Nucleus accumbens (tissue), 56 donors: ENCODE measurements around the gene GGT5.
"Not testable (repeated sequence)": the region's sequence is repeated elsewhere in the genome, so short reads cannot be mapped to it uniquely, and the experiment has no call there.

Experiments used
- DNase-seq, 56 donors: peaks; one replicate each; lab custom pipeline; 2025; lab: John Stamatoyannopoulos, UW

GGT5 gene

DNA sequence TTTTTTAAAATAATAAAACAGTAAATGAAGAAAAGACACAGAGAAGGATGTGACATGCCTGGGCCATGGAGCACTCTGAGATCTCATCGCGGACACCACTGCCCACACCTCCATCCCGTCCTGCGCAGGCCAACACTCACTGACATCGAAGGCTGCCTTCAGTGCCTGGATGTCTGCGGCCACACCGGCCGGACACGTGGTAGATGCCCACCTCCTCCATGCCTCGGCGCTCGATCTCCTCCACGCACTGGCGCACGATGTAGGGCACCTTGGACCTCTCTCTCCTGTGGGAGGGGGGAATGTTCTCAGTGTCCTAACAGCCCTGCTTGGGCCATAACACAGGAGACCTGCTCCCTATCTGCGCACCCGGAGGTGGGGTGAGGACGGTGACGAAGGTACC, 18.6 kb upstream of the GGT5 start:
- DNase-seq: not testable (repeated sequence)

DNA sequence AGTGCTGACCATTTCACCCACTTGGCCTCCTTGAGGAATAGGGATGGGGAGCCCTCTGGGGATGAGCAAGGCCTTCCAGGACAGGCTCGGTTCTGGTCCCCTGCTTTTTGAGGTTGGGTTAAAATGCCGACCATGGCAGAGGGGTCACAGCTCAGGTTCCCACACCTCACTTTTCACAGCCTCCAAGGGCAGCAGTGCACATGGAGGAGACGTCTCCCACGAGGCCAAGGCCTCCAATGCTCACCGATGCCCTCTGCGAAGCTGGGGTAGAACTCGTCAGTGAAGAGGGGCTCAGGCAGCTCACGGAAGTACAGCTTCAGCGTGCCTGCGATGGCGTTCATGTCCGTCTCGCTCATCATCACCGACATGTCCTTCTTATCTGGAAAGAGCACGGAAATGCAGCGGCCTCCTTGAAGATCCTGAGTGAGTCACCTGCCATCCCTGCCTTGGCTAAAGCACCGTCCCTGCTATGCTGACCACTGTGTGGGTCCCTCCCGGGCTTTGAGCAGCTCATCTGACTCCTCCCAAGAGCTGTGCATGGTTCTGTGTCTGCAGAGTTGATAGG, 17.4 kb upstream of the GGT5 start:
- DNase-seq: not testable (repeated sequence)

DNA sequence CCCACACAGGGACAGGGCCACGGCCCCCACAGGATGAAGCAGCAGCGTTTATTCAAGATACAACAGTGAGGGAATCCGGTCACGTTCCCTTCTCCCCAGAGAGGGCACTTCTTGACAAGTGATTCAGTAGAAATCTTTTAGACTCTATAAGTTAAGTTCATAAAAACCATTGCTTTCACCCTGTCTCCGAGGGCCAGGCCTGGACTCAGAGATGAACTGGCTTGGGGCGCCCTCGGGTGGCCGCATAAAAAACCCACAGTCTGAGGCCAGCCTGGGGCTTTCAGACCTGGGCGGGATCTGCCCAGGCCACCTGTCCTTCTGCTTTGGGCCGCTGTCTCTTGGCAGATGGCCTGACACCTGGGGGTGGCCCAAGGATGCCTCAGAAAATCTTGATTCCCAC, 14.6 kb upstream of the GGT5 start:
- peak in 19 of 56 donors; percentile 9 to 71 (median 25) for DNase-seq

DNA sequence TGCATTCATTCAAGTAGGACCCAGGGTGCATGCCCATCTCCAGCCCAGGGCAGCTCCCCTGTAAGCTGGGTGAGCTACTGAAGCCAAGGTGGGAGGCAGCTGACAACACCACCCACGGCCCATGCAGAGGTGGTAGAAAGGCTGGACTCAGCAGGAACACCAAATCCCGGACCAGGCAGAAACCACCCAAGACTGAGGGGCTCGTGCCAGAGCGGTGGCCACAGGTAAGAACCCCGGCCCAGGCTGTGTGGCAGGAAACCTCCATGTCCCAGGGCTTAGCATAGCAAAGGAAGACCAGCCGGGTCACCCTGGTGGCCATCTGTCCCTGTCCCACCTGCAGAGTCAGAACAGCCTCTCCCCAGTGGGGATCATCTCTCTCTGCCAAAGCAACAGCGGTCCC, 11.9 kb upstream of the GGT5 start:
- not testable (repeated sequence) for DNase-seq

DNA sequence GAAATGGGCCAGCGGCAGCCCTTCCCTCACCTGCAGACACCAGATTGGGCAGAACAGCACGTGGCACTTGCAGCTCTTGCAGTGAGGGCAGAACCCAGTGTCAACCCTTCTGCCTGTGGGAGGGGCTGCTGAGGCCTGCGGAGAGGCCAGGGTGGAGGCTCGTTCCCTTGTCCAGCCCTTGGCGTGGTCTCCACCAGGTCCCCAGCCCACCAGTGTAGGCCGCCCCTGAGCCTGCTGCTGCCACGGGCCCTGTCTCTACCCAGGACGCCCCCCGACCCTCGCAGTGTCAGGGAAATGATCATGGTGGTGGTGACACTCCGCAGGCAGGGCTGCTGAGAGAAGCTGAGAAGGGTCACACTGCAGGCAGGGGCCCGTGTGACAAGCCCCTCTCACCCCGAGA, 11.3 kb upstream of the GGT5 start:
- DNase-seq: not testable (repeated sequence)

DNA sequence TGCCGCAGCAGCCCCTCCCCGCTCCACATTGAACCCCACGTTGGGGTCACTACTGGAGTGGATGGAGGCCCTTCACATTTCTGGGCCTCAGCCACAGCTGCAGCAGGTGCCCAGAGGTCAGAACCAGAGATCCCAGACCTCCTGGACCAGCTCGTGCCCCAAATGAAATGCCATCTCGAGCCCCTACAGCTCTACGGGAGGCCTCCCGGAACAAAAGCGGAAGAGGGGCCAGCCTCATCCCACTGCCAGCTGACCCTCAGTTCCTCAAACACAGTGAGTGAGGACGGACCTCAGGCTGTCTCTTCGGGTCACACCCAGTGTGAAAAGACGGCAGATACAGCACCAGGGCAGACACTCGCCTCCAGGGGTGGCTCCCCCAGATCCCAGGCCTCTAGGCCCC, 8.2 kb upstream of the GGT5 start:
- not testable (repeated sequence) for DNase-seq

DNA sequence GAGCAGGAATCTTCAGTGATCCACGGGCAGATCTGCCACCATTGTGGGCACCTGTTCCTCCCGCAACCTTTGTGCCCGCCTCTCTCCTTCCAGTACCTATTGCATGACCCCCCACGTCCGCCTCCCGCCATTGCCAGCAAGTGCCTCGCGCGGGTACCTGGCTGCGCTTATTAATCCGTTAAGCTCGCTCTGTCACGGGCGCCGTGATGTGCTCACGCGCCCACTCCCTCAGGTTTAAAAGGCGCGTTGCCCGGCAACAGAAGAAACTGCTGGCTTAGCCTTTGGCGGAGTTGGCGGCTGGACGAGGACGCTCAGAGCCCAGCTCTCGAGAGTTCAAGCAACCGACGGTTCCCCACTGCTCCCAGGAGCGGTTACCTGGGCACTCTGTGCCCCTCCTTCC, 6.4 kb upstream of the GGT5 start:
- not testable (repeated sequence) for DNase-seq

DNA sequence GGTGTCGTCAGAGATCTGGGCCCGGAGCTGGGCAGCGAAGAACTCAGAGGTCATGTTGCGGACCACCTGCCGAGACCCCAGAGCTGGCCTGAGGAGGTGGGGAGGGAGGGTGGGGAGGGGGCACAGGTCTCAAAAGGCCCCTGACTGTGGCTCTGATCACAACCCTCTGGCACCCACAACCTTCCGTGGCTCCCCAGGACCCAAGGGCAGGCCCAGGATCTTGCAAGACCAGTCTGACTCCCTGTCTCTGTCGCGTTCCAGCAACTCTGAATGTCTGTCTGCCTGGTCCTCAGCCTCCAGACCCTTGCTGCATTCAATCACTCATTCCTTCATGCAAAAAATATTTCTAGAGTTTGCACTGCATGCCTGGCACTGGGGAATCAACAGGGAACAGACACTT, 4.5 kb upstream of the GGT5 start:
- DNase-seq: not testable (repeated sequence)

DNA sequence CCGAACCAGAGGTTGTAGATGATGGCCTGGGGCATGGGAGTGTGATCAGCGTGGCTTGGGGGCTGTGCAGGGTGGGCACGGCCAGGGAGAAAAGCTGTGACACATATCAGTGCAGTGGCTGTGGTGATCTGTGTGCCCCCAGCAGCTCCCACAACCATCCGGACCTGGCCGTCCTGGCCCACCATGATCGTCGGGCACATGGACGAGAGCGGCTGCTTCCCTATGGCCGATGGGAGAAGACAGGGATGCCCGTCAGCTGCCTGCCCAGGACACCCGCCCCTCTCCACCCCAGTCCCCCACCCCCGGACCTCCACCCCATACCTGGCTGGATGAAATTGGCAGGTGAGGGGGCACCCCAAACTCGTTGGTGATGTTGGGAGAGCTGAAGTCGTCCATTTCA, 3.7 kb upstream of the GGT5 start:
- not testable (repeated sequence) for DNase-seq

DNA sequence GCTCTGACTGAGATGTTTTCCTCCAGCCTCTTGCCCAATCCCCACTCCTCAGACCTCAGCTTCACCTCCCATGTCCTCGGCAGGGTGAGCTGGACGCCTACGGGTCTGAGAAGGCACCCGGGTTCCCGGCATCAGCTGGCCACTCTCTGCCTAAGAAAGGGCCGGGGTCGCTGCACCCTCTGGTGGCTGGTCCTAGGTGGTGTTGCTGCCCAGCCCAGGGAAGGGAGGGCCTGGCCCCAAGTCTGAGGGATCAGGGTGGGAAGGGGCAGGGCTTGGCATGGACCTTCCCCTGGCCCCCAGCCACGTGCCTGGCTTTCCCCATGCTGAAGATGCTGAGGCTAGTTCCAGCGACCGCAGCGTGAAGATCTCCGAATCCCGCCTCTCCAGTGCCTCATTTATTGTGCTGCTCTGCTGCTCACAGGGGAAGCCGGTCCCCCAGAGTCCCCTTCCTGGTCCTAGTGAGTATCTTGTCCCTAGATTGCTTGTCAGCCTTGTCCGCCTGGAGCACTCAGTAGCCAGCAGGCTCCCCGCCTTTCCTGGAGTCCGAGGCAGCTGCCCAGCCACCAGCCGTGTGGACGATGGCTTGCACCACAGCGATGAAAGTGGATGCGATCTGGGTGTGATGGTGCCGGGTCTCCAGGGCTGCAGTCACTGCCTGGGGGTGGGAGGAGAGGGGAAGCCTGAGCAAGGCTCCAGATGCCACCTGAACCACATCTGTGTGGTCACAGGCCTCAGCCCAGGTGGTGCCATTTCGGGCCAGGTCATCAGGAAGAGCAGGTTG, 2.9 kb upstream of the GGT5 start:
- peak in 53 of 56 donors; percentile 14 to 89 (median 64) for DNase-seq

DNA sequence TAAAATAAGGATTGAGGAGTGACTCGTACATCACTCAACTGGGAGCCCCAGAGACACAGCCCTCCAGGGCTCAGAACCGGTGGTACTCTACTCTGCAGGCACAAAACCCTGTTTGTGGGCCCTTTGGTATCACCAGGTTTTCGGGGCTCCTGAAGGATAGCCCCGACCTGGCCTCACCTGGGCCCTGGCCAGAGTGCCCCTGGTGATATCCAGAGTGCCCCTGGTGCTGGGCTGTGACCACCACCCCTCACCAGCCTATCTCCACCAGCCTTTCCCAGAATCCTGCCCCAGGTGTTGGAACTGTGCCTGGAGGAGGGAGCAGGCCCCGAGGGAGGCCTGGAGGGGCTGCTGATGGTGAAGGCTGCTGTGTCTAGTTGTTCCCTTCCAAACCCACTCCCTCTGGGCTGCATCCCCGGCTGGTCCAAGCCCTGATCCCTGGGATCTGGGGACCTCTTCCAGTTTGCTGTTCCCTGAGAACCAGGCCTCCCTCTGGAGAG, 2.2 kb upstream of the GGT5 start:
- no peak for DNase-seq

DNA sequence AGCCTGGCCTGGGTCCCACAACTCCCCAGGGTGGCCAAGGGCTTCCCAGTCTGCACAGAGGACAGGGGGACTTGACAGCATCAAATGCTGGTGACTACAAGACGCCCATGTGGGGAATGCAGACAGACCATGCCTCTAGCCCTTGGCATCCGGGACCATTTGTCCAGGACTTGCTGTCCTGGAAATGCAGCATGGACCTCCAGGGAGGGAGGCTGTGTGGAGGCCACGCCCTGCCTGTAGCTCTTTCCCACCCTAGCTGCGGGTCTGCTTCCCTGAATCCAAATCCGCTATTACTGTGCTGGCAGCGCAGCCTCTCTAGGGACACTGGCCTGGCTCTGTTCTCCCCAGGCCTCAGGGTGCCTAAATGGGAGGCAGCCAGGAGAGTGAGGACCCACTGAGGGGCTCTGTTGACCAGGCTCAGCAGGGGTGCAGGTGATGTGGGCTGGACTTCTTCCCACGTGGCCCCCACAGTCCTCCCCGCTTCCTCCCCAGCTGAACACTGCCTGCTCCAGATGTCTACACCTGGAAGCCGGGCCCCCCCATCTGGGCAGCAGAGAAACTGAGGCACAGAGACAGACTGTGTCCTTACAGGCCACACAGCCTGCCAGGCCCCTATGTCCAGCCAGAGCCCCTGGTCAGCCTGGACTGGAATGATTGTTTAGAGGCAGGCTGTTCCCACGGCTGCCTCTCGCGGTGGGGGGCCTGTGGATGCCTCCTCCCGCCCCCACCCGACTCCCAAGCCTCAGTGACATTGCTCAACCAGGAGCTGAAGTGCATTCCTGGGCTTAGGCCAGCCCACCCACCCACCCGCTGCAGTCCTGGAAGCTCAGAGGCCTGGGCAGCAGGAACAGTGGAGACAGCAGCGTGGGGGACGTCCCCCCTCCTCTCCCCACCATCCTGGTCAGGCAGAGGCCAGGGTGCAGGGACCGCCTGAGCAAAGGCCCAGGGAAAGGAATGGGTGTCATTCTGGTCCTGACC, 991 bp upstream of the GGT5 start:
- peak in 2 of 56 donors; percentile 3 to 39 for DNase-seq

DNA sequence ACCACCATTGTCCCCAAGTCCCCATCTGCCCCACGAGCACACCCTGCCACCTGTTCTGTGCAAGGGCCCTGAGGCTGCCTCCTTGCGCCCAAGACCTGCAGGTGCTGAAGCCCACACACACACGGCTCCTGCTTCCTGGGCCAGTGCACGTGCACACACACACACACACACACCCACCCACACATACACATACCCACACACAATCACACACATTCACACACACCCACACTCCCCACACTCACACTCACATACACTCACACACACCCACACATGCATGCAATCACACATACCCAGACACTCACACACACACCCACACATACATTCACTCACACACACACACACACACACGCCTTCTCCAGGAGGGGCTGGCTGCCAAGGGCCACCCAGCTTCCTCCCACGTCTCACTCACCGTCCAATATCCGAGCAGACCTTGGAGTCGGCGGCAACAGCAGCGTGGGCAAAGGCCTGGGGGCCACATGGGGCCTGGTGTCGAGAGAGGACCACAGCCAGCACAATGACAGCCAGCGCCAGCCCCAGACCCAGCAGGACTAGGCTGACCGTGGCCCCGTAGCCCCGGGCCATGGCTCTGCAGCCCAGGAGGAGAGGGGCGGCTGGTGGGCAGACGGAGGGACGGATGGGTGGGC, 616 bp downstream of the GGT5 start:
- DNase-seq: no peak

DNA sequence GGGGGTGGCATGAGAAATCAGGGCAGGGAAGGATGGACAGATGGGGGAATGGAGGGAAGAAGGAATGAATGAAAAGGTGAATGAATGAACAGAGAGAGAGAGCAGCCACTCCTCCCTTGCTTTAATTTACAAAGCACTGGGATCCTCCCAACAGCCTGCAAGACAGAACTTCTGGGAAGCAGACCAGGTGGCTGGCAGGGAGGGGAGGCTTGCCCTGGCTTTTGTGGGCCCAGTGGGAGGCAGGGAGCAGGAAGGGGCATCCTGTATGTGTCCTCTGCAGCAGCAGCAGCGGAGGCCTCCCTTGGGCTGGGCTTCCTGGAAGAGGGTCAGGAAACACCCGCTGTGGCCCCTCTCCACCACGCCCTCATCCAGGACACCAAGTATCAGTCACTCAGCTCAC, 1.5 kb downstream of the GGT5 start:
- DNase-seq: not testable (repeated sequence)

DNA sequence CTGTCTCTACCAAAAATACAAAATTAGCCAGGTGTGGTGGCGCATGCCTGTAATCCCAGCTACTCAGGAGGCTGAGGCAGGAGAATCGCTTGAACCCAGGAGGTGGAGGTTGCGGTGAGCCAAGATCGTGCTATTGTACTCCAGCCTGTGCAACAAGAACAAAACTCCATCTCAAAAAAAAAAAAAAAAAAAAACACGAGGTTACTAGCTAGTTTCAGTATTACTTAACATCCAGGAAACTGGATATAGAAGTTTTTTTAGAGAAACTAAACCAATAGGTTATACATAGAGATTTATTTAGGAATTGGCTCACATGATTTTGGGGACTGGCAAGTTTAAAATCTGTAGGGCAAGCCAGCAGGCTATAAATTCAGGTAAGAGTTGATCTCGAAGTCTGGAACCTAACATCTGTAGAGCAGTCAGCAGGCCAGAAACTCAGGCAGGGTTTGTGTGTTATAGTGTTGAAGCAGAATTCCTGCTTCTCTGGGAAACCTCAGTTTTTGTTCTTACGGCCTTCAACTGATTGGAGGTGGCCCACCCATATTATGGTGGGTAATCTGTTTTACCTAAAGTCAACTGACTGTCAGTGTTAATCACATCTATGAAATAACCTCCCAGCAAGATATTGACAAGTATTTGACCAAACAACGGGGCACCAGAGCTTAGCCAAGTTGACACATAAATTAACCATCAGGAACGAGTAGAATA, 3.7 kb downstream of the GGT5 start:
- DNase-seq: not testable (repeated sequence)

DNA sequence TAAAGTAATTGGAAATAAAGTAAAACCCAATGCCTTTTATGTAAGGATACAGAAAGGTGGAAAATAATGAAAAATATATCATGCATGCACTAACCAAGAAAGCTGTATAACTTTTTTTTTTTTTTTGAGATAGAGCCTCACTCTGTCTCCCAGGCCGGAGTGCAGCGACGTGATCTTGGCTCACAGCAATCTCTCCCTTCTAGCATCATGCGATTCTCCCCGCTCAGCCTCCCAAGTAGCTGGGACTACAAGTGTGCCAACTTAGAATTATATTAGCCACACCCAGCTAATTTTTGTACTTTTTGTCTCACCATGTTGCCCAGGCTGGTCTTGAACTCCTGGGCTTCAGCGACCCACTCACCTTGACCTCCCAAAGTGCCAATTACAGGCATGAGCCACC, 4.5 kb downstream of the GGT5 start:
- DNase-seq: no peak

DNA sequence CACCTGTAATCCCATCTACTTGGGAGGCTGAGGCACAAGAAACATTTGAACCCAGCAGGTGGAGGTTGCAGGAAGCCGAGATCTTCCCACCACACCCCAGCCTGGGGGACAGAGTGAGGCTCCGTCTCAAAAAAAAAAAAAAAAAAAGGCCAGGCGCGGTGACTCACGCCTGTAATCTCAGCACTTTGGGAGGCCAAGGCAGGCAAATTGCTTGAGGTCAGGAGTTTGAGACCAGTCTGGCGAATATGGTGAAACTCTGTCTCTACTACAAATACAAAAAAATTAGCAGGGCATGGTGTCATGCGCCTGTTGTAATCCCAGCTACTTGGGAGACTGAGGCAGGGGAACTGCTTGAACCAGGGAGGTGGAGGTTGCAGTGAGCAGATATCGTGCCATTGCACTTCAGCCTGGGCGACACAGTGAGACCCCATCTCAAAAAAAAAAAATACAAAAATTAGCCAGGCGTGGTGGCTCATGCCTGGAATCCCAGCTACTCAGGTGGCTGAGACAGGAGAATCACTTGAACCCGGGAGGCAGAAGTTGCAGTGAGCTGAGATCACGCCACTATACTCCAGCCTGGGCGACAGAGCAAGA, 6.7 kb downstream of the GGT5 start:
- DNase-seq: not testable (repeated sequence)

DNA sequence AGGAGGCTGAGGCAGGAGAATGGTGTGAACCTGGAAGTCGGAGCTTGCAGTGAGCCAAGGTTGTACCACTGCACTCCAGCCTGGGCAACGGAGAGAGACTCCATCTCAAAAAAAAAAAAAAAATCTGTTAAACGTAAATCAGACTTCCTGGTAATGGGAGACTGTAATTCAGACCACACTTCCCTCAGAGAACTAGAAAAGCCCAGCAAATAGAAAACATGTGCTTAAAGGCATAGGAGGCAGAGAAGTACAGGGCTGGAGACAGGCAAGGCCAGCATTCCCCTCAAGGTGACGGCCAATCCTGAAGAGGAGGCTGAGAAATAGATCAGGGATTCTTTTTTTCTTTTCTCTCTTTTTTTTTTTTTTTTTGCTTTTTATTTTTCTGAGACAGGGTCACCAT, 8.2 kb downstream of the GGT5 start:
- no peak for DNase-seq

DNA sequence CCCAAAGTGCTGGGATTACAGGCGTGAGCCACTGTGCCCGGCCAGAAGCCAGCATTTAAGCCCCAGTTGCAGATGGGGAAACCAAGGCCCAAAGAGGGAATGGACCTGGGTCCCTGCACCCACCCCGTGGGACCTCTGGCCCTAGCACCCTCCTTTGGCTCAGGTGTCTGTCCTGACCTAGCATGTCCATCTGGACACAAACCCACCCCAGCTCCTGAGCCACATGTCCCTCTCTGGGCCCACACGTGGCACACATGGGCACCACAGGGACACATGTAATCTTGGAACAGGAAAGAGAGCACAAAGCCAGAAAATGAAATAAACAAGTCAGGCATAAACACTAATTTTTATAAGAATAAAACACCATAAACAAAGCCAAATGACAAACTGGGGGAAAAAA, 9.6 kb downstream of the GGT5 start:
- DNase-seq: no peak
